GM10266 (cell line): ENCODE results near the gene ZBTB9.
A peak's percentile ranks its signal among the peaks of the same experiment; 100 is the strongest.

ENCODE experiments used
- DNase-seq: peaks from one replicate; pipeline ENCODE4 v3.0.0; 2012; ENCODE audit errors: extremely low spot score
- CTCF ChIP-seq: IDR thresholded peaks from 2 replicates; pipeline ENCODE4 v1.5.1; 2012; ENCODE audit warnings: mild to moderate bottlenecking, low read depth; ENCODE audit not compliant: control insufficient read depth, insufficient read depth; ENCODE audit errors: missing control alignments

The ZBTB9 gene

GRCh38 chr6:33454009-33454946 lies at the start of gene ZBTB9:
Gene ZBTB9 (plus strand): TSS chr6:33454576. CDS start chr6:33455101, 525 bp downstream.
- no peak for TF ChIP-seq CTCF
- peak; percentile 99 for DNase-seq

- DNase-seq: no peak
- no peak for TF ChIP-seq CTCF
Measured at GRCh38 chr6:33404884-33405283, 49.5 kb upstream of the ZBTB9 start.

- TF ChIP-seq CTCF: no peak
- no peak for DNase-seq
Measured at GRCh38 chr6:33405386-33405940, 48.9 kb upstream of the ZBTB9 start.

DNA sequence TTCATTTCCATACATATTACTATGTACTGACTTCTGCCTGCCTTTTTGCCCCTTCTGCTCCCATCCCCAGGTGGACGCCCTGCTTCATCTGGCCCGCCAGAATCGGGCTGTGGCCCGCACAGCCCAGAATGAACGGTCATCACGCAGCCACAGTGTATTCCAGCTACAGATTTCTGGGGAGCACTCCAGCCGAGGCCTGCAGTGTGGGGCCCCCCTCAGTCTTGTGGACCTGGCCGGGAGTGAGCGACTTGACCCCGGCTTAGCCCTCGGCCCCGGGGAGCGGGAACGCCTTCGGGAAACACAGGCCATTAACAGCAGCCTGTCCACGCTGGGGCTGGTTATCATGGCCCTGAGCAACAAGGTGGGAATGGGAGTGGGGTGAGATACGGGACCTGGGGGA lies 48.2 kb upstream of the ZBTB9 start:
- TF ChIP-seq CTCF: no peak
- DNase-seq: no peak

GRCh38 chr6:33407132-33407718 lies 47.2 kb upstream of the ZBTB9 start:
- no peak for DNase-seq
- TF ChIP-seq CTCF: no peak

DNA sequence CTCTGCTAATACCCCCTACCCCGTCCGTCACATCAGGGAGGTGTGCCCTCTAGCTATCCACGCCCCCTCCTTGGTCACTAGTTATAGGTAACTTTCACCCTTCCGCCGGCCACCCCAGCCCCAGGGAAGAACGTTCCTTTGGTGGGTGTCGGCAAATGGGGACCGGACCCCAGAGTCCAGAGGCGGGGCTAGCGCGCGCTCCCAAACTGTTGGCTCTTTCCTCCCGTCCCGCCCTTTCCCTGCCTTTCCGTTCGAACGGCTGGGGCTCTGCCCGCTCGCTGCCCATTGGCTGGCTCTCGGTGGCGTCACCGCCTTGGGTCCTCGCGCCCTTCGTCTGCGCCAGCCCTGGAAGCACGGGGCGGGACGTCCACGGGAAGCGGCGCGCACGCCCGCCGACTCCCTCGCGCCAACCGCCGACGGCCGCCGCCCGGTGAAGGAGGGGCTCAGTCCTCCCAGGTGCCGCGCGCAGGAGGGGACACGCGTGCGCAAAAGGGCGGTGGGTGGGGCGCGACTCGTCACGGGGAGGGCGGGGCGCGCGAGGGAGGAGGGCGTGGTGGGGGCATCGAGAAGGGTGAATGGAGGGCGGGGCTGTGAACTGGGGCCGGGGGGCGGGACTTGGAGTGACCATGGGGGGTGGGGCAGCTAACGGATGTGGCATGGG lies 44.2 kb upstream of the ZBTB9 start:
- no peak for TF ChIP-seq CTCF
- peak; percentile 99 for DNase-seq
